GM12892 (cell line): ENCODE results near the gene PTPRB.

Source experiments
- DNase-seq: peaks from one replicate; pipeline ENCODE4 v3.0.0; 2011; ENCODE audit not compliant: insufficient read length
- FAIRE-seq: peaks from 2 replicates; lab custom pipeline; 2011; peaks lifted over from hg19 to GRCh38; lab: Jason Lieb, UNC
- POLR2A ChIP-seq: IDR thresholded peaks from 2 replicates; pipeline ENCODE4 v1.6.1; 2011; ENCODE audit warnings: low read depth, low read length, control low read depth
- POLR2AphosphoS5 ChIP-seq: IDR thresholded peaks from 2 replicates; pipeline ENCODE4 v1.6.1; 2011; ENCODE audit warnings: low read depth, low read length, control low read depth
- TAF1 ChIP-seq: IDR thresholded peaks from 2 replicates; pipeline ENCODE4 v1.6.1; 2011; ENCODE audit warnings: low read depth, mild to moderate bottlenecking, control low read depth, low read length, borderline replicate concordance

The PTPRB gene

GRCh38 chr12:70551731-70552130 lies 85.5 kb downstream of the PTPRB start:
- TF ChIP-seq POLR2AphosphoS5 (no peak), POLR2A (no peak), TAF1 (no peak)
- no peak for FAIRE-seq
- no peak for DNase-seq

GRCh38 chr12:70550180-70550577 lies 87.0 kb downstream of the PTPRB start:
- TF ChIP-seq POLR2A (no peak), TAF1 (no peak), POLR2AphosphoS5 (no peak)
- no peak for FAIRE-seq
- DNase-seq = no peak

- no peak for TF ChIP-seq POLR2AphosphoS5
- no peak for TF ChIP-seq TAF1
- TF ChIP-seq POLR2A = no peak
- no peak for FAIRE-seq
- no peak for DNase-seq
Observed at GRCh38 chr12:70549340-70550179, 87.7 kb downstream of the PTPRB start.

GRCh38 chr12:70543444-70543843 lies 93.8 kb downstream of the PTPRB start:
- FAIRE-seq (no peak), DNase-seq (no peak)
- TF ChIP-seq POLR2AphosphoS5 (no peak), TAF1 (no peak), POLR2A (no peak)

GRCh38 chr12:70540996-70541395 lies 96.2 kb downstream of the PTPRB start:
- FAIRE-seq = no peak
- TF ChIP-seq POLR2AphosphoS5 = no peak
- no peak for DNase-seq

GRCh38 chr12:70536650-70537049 lies 100.6 kb downstream of the PTPRB start:
- DNase-seq (no peak), FAIRE-seq (no peak)
- TF ChIP-seq POLR2AphosphoS5 = no peak
- TF ChIP-seq TAF1 = no peak
- TF ChIP-seq POLR2A = no peak

GRCh38 chr12:70535896-70536374 lies 101.3 kb downstream of the PTPRB start:
- no peak for TF ChIP-seq POLR2AphosphoS5
- no peak for FAIRE-seq
- no peak for DNase-seq

- TF ChIP-seq TAF1 (no peak), POLR2AphosphoS5 (no peak), POLR2A (no peak)
- FAIRE-seq (no peak), DNase-seq (no peak)
Observed at GRCh38 chr12:70534466-70534865, 102.8 kb downstream of the PTPRB start.

- TF ChIP-seq TAF1 (no peak), POLR2AphosphoS5 (no peak), POLR2A (no peak)
- FAIRE-seq = no peak
- DNase-seq = no peak
Observed at GRCh38 chr12:70529647-70530046, 107.6 kb downstream of the PTPRB start.

- DNase-seq (no peak), FAIRE-seq (no peak)
- no peak for TF ChIP-seq POLR2AphosphoS5
- TF ChIP-seq POLR2A = no peak
- TF ChIP-seq TAF1 = no peak
Observed at GRCh38 chr12:70520847-70521246, 116.4 kb downstream of the PTPRB start.

- FAIRE-seq (no peak), DNase-seq (no peak)
- TF ChIP-seq POLR2AphosphoS5 (no peak), POLR2A (no peak), TAF1 (no peak)
Observed at GRCh38 chr12:70513426-70513825, 123.8 kb downstream of the PTPRB start.

GRCh38 chr12:70508178-70508577 lies 129.1 kb downstream of the PTPRB start:
- DNase-seq (no peak), FAIRE-seq (no peak)
- TF ChIP-seq POLR2AphosphoS5 (no peak), TAF1 (no peak), POLR2A (no peak)

- FAIRE-seq = no peak
- no peak for DNase-seq
- TF ChIP-seq POLR2AphosphoS5 = no peak
- no peak for TF ChIP-seq POLR2A
- TF ChIP-seq TAF1 = no peak
Observed at GRCh38 chr12:70507442-70507841, 129.8 kb downstream of the PTPRB start.
